CD14-positive monocyte (primary cell): ENCODE data around the gene DLEC1. TPM values are rescaled to one million over a fixed set of nuclear protein-coding genes. Genes with fewer than 3 reads are reported as not detected.

ENCODE experiments used
- DNase-seq, 3 donors: peaks; one replicate each; pipeline ENCODE4 v3.0.0-alpha.2; 2011 to 2022
- H2AFZ ChIP-seq: 2 replicates; pipeline ENCODE4 v1.6.0; 2012; ENCODE audit warnings: mild to moderate bottlenecking, low read depth, low read length, inconsistent platforms; ENCODE audit not compliant: insufficient read depth, poor library complexity, severe bottlenecking
- H3K27ac ChIP-seq, 2 donors: 1 replicate in 1 of 2; 2 replicates in 1 of 2; pipeline ENCODE4 v1.5.1; 2012 to 2013; ENCODE audit warnings: low read length in 2 of 2, control low read depth in 1 of 2, inconsistent platforms in 1 of 2, low read depth in 1 of 2, mild to moderate bottlenecking in 1 of 2
- H3K27me3 ChIP-seq, 2 donors: one replicate each; pipeline versions ENCODE4 v1.6.0 to v1.6.1; 2011 to 2013; ENCODE audit warnings: low read length in 2 of 2; ENCODE audit not compliant: control insufficient read depth in 2 of 2, insufficient read depth in 2 of 2
- H3K36me3 ChIP-seq, 2 donors: replicated peaks in 1 of 2; 1 replicate in 1 of 2; 2 replicates in 1 of 2; pipeline versions ENCODE4 v1.5.1 to v1.6.1; 2012 to 2013; ENCODE audit warnings: low read length in 2 of 2, control low read depth in 1 of 2, inconsistent platforms in 1 of 2, mild to moderate bottlenecking in 1 of 2; ENCODE audit not compliant: insufficient read depth in 2 of 2, control insufficient read depth in 1 of 2
- H3K4me1 ChIP-seq, 2 donors: 1 replicate in 1 of 2; 2 replicates in 1 of 2; pipeline versions ENCODE4 v1.5.1 to v1.6.1; 2012 to 2013; ENCODE audit warnings: low read length in 2 of 2, control low read depth in 1 of 2, inconsistent platforms in 1 of 2, mild to moderate bottlenecking in 1 of 2, moderate library complexity in 1 of 2; ENCODE audit not compliant: insufficient read depth in 2 of 2, control insufficient read depth in 1 of 2
- H3K4me2 ChIP-seq: replicated peaks from 2 replicates; pipeline ENCODE3; 2012; ENCODE audit warnings: low read length, moderate library complexity, mild to moderate bottlenecking; ENCODE audit not compliant: poor library complexity, severe bottlenecking; ENCODE audit errors: extremely low read depth
- H3K4me3 ChIP-seq, 3 experiments: fragments of 200-600 bp in 1 of 3; sonication (generic) in 1 of 3; replicated peaks in 1 of 3; 1 replicate in 2 of 3; 2 replicates in 1 of 3; pipeline ENCODE4 v1.5.1; 2011 to 2013; ENCODE audit warnings: low read length in 3 of 3, mild to moderate bottlenecking in 3 of 3, control low read depth in 2 of 3, low read depth in 2 of 3, inconsistent platforms in 1 of 3, moderate library complexity in 1 of 3
- H3K79me2 ChIP-seq: 2 replicates; pipeline ENCODE4 v1.6.0; 2012; ENCODE audit warnings: mild to moderate bottlenecking, control low read depth, inconsistent platforms, low read length, moderate library complexity; ENCODE audit not compliant: insufficient read depth
- H3K9ac ChIP-seq: 2 replicates; pipeline ENCODE4 v1.6.0; 2017; ENCODE audit warnings: low read length, mild to moderate bottlenecking; ENCODE audit not compliant: insufficient read depth, poor library complexity, severe bottlenecking
- H3K9me3 ChIP-seq, 2 donors: replicated peaks in 1 of 2; 1 replicate in 1 of 2; 2 replicates in 1 of 2; pipeline versions ENCODE4 v1.5.1 to v1.6.1; 2012 to 2013; ENCODE audit warnings: low read length in 2 of 2, control low read depth in 1 of 2; ENCODE audit not compliant: control insufficient read depth in 1 of 2, insufficient read depth in 1 of 2
- H4K20me1 ChIP-seq: 2 replicates; pipeline ENCODE4 v1.6.0; 2012; ENCODE audit warnings: mild to moderate bottlenecking, low read length, control low read depth, moderate library complexity; ENCODE audit not compliant: insufficient read depth
- H3K27ac Mint-ChIP-seq, 7 donors: one replicate each; pipeline ENCODE4 v1.8.0; 2020; ENCODE audit warnings: mild to moderate bottlenecking in 7 of 7, mixed read lengths in 7 of 7, moderate library complexity in 6 of 7, inconsistent platforms in 2 of 7
- H3K27me3 Mint-ChIP-seq, 3 donors: one replicate each; pipeline ENCODE4 v1.8.0; 2021 to 2022; ENCODE audit warnings: low read depth in 3 of 3, mild to moderate bottlenecking in 3 of 3, mixed read lengths in 3 of 3, moderate library complexity in 3 of 3, inconsistent platforms in 1 of 3
- H3K36me3 Mint-ChIP-seq, 2 donors: one replicate each; pipeline ENCODE4 v1.8.0; 2020; ENCODE audit warnings: mixed read lengths in 2 of 2, inconsistent platforms in 1 of 2, mild to moderate bottlenecking in 1 of 2
- H3K4me1 Mint-ChIP-seq: one replicate; pipeline ENCODE4 v1.8.0; 2020; ENCODE audit warnings: mild to moderate bottlenecking, mixed read lengths
- H3K4me3 Mint-ChIP-seq, 2 donors: one replicate each; pipeline ENCODE4 v1.8.0; 2020; ENCODE audit warnings: mild to moderate bottlenecking in 2 of 2, mixed read lengths in 2 of 2, moderate library complexity in 1 of 2
- H3K9me3 Mint-ChIP-seq, 7 donors: one replicate each; pipeline ENCODE4 v1.8.0; 2020 to 2022; ENCODE audit warnings: mixed read lengths in 7 of 7, mild to moderate bottlenecking in 6 of 7, moderate library complexity in 6 of 7, inconsistent platforms in 2 of 7
- WGBS: methylation state at CpG from one replicate; pipeline ENCODE4 v1.1.5; 2013; ENCODE audit warnings: missing lambda C conversion rate; ENCODE audit not compliant: insufficient coverage; 5-methylcytosine and 5-hydroxymethylcytosine counted together
- intact Hi-C, 2 donors: fragments of 100-400 bp; cut with micrococcal nuclease; formaldehyde crosslinking; loops; one replicate each; pipeline versions ENCODE4 v1.15.0 to v1.15.1; 2023
- polyA plus RNA-seq, 3 donors: library from polyadenylated mRNA; depleted of rRNA in 1 of 3; unstranded in 2 of 3; stranded (reverse) in 1 of 3; fragments of 300-500 nt in 2 of 3; fragments of >200 nt in 1 of 3; fragmentation: Illumina TruSeq in 2 of 3; gene quantifications; 1 replicate in 2 of 3; 2 replicates in 1 of 3; pipeline ENCODE4 v1.2.3, GENCODE V29; 2012 to 2021
- TF ChIP-seq, protein P1 (sequence below): fragments of 200-600 bp; IDR thresholded peaks from one replicate; pipeline ENCODE4 v1.8.0; 2022; ENCODE audit warnings: antibody characterized with exemption, mild to moderate bottlenecking

Gene DLEC1
- polyA plus RNA-seq, 3 donors = 0.11 to 0.81 (median 0.14) TPM

DNA sequence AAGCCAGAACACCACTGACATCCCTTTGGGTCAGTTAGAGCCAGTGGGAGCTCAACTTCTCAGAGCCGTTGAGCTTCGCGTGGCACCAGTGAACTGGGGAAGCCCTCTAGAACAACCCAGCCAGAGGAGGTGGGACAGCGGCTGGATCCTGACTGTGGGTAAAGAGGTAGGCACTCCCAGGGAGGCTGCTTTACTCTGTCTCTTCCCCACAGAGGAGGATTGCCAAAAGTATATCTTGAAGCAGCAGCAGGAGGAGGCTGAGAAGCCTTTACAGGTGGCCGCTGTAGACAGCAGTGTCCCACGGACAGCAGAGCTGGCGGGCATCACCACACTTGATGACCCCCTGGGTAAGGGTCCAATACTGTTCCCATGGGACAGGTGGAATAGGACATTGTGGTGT is 100.6 kb downstream of the DLEC1 start:
- H3K36me3 Mint-ChIP-seq = peaks cover 32 to 46% of the 10 kb centered on the region in 2 donors
- H3K4me3 Mint-ChIP-seq = peak overlapping the region; percentile 95 to 99
- Histone ChIP-seq H3K4me2 (peak overlapping the region; percentile 95), H3K9me3 (no peaks in the 10 kb centered on the region), H3K79me2 (peaks cover 67% of the 10 kb centered on the region), H4K20me1 (peaks cover 46% of the 10 kb centered on the region), H3K27ac (peak overlapping the region; percentile 95 to 97), H3K9ac (peak overlapping the region; percentile 96), H3K27me3 (no peaks in the 10 kb centered on the region), H2AFZ (no peak overlapping the region), H3K4me1 (peaks cover 60 to 80% of the 10 kb centered on the region in 2 donors), H3K4me3 (peak overlapping the region; percentile 89 to 99 (median 96)), H3K36me3 (peaks cover 24 to 37% of the 10 kb centered on the region in 2 donors)
- TF ChIP-seq, protein P1, sequence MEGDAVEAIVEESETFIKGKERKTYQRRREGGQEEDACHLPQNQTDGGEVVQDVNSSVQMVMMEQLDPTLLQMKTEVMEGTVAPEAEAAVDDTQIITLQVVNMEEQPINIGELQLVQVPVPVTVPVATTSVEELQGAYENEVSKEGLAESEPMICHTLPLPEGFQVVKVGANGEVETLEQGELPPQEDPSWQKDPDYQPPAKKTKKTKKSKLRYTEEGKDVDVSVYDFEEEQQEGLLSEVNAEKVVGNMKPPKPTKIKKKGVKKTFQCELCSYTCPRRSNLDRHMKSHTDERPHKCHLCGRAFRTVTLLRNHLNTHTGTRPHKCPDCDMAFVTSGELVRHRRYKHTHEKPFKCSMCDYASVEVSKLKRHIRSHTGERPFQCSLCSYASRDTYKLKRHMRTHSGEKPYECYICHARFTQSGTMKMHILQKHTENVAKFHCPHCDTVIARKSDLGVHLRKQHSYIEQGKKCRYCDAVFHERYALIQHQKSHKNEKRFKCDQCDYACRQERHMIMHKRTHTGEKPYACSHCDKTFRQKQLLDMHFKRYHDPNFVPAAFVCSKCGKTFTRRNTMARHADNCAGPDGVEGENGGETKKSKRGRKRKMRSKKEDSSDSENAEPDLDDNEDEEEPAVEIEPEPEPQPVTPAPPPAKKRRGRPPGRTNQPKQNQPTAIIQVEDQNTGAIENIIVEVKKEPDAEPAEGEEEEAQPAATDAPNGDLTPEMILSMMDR = no peak
- DNase-seq = no peak
- H3K9me3 Mint-ChIP-seq = peaks cover 0 to 1% (median 0%) of the 10 kb centered on the region in 7 donors
- 100% methylated on average over 3 of the region's 7 CpGs for WGBS
- intact Hi-C loops = loop anchor here (2.0 to 10.0 kb wide), 4 partner anchors 25 to 205 kb away; partner anchors contain the start of genes OXSR1 (in 1 of the 2) and XYLB (in 1 of the 2)
- peaks cover 66% of the 10 kb centered on the region for H3K4me1 Mint-ChIP-seq
- peaks cover 0 to 2% (median 0%) of the 10 kb centered on the region in 3 donors for H3K27me3 Mint-ChIP-seq
- H3K27ac Mint-ChIP-seq = peak overlapping the region in 6 of 7 donors; percentile 97 to 100 (median 99)

DNA sequence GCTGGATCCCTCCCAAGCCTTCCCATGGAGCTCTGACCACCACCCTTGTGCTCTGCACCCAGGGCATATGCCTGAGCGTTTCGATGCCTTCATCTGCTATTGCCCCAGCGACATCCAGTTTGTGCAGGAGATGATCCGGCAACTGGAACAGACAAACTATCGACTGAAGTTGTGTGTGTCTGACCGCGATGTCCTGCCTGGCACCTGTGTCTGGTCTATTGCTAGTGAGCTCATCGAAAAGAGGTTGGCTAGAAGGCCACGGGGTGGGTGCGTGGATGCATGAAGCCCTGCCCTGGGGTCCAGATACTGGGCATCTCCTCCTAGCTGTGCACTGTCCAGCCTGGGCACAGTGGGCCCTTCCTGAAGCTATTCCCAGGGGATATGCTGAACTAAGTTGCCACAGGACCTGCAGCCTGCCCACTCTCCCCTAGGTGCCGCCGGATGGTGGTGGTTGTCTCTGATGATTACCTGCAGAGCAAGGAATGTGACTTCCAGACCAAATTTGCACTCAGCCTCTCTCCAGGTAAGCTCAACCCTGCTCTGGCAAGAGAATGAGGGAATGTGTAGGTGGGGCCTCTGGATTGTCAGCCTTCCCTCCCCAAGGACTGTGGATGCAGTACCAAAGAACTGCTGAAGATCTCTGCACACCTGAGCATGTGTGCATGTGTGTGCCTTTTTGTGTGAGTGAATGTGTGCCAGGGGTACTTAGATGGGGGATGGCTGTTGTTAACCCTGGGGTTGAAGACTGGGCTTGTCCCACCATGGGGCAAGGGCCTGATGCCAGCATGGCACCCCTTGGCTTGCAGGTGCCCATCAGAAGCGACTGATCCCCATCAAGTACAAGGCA is 101.5 kb downstream of the DLEC1 start:
- Histone ChIP-seq H2AFZ (no peak overlapping the region), H3K9me3 (no peaks in the 10 kb centered on the region), H3K4me3 (peak overlapping the region; percentile 89 to 99 (median 96)), H3K4me1 (peaks cover 53 to 74% of the 10 kb centered on the region in 2 donors), H3K9ac (peak overlapping the region; percentile 96), H4K20me1 (peaks cover 37% of the 10 kb centered on the region), H3K27me3 (no peaks in the 10 kb centered on the region), H3K36me3 (peaks cover 21 to 31% of the 10 kb centered on the region in 2 donors), H3K27ac (peak overlapping the region in 1 of 2 donors; percentile 97), H3K79me2 (peaks cover 58% of the 10 kb centered on the region), H3K4me2 (peak overlapping the region; percentile 95)
- Mint-ChIP-seq H3K27ac (peak overlapping the region in 6 of 7 donors; percentile 31 to 99 (median 58)), H3K27me3 (peaks cover 0 to 2% (median 0%) of the 10 kb centered on the region in 3 donors), H3K4me1 (peaks cover 58% of the 10 kb centered on the region), H3K4me3 (peak overlapping the region; percentile 95 to 99), H3K9me3 (peaks cover 0 to 1% (median 0%) of the 10 kb centered on the region in 7 donors), H3K36me3 (peaks cover 24 to 39% of the 10 kb centered on the region in 2 donors)
- TF ChIP-seq, protein P1 = no peak
- intact Hi-C loops = loop anchor here in 1 of 2 donors (10.0 kb wide), 1 partner anchor 56 kb away; no protein-coding TSS in a partner anchor
- over 99% methylated on average over 11 of the region's 13 CpGs for WGBS
- DNase-seq = no peak
